Activated naive CD8-positive, alpha-beta T cell treated with anti-CD3 and anti-CD28 coated beads, Interleukin-2, amount 50 U/mL, for 16 hours (primary cell): ENCODE measurements around the gene CARD10.
"Not testable (repeated sequence)": the region's sequence is repeated elsewhere in the genome, so short reads cannot be mapped to it uniquely, and the experiment has no call there.

Experiments
- DNase-seq: peaks from one replicate; pipeline ENCODE4 v3.0.0-alpha.2; 2020; ENCODE audit warnings: low read depth, low spot score

CARD10 gene

GRCh38 chr22:37487129-37487528, 32.1 kb downstream of the CARD10 start:
- DNase-seq = no peak

DNA sequence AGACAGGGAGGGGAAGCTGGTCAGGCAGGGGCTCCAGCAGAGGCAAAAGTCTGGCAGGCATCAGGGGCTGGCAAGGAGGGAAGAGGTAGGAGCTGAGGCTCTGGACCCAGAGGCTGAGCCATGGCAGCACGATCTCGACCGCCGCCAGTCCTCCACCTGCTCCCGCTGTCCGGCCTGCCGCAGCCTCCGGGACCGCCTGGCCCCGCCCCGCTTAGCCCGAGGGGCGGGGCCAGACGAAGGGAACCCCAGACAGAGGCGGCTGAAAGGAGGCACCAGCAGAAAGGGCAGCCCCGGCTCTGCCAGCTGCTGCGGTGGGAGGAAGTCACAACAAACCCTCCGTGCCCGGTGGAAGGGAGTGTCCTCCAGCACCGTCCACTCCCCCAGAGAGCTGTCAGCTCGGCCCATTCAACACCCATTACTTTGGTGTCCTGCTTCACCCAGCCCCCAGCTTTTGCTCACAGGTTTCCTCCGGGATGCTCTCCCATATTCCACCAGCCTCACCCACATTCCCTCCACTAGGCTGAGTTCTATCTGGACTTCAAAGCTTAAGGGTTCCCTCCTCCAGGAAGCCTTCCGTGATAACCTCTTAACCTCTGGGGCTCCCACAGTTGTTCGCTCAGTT, 32.9 kb downstream of the CARD10 start, which contains the start of gene MFNG:
MFNG (minus strand) TSS at position 161 of the 622 bp plus-strand sequence. CDS start 207 bp downstream, outside the sequence.
- DNase-seq = peak; percentile 22

DNA sequence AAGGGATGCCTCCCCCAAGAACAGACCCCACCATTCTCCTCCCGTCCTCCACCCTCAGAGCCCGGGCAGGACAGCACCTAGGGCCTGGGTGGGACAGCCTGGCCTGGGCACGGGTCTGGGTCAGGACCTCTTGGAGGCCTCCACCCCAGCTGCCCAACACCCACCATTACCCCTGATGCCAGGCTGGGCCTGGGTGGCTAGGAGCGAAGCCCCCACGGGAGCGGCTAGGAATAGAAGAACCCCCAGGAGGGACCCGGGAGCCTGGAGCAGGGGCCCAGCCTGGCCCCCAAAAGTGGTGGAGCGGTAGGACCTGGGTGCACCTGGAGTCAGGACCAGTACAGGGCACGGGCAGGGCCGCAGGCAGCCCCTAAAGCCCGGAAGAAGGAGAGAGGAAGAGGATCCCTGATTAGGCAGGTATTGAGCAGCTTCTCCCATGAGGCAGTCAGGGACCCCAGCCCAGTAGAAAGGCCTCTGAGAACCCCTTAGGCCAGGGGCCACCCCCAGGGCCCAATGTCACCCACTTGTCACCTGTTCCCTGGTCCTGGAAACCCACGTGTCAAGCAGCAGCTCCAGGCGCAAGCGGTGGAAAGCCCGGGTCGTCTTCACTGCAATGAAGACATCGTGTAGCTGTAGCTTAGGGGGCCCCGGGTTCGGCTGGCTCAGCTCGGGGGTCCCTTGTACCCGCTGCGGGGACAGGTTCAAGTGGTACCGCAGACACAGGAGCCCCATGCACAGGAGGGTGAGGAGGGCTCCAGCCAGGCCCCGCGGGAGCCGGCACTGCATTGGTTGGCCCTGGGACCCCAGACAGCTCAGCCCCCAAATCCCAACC, 33.6 kb downstream of the CARD10 start:
- DNase-seq = no peak

DNA sequence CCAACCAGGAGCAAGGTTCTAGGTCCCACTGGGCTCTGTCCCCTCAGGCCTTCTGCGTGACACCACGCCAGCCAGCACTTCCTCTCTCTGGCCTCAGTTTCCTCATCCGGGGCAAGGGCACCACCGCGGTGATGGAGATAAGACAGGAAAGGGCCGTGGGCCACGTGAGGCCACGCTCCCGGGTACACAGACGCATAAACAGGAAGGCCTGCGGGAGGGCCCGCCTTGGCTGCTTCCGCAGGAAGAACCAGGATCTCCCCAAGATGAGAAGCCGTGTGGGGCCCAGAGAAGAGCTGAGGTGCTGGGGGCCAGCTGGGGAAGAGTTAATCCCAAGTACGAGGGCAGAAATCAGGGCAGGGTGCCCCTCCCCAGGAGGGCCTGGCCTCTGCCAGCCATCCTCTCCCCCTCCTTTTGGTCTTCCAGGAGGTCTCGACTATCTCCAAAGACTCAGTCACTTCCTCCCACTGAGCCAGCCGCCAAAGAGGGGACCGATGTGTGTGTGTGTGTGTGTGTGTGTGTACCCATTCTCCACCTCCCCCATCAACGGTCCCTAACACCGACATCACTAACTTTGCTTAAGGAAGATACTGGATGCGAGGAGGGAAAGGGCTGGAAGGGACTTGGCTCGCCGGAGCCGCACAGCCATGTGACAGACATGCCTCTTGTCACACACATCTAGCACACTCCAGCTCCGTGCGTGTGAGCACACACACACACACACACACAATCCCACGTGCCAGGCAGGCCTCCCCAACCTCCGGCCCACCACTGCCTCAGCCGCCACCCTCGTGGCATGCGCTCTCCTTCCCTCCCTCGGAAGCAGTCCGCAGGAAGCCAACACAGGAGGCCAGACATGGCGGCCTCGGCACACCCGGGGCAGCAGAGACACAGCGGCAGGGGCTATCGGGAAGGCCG, 34.5 kb downstream of the CARD10 start:
- peak; percentile 43 for DNase-seq

DNA sequence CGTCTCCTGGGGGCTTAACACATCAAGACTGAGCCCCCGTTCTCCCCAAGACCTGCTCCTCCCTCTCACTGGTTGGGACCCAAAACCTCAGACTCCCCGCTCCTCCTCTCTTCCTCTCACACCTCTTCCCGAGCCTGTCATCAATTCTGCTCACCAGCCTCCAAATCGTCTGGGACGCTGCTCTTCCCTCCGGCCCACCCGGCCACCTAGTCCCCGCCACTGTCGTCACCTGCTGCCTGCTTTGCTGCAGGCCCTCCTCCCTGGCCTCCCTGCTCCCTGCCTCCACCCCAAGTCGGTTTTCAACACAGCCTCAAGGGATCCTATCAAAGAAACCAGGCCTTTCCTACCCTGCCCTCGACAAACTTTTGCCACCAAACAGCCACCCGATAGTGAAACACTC, 36.2 kb downstream of the CARD10 start:
- no peak for DNase-seq

GRCh38 chr22:37482244-37482643, 37.0 kb downstream of the CARD10 start:
- no peak for DNase-seq

GRCh38 chr22:37481347-37481907, 37.8 kb downstream of the CARD10 start:
- no peak for DNase-seq

DNA sequence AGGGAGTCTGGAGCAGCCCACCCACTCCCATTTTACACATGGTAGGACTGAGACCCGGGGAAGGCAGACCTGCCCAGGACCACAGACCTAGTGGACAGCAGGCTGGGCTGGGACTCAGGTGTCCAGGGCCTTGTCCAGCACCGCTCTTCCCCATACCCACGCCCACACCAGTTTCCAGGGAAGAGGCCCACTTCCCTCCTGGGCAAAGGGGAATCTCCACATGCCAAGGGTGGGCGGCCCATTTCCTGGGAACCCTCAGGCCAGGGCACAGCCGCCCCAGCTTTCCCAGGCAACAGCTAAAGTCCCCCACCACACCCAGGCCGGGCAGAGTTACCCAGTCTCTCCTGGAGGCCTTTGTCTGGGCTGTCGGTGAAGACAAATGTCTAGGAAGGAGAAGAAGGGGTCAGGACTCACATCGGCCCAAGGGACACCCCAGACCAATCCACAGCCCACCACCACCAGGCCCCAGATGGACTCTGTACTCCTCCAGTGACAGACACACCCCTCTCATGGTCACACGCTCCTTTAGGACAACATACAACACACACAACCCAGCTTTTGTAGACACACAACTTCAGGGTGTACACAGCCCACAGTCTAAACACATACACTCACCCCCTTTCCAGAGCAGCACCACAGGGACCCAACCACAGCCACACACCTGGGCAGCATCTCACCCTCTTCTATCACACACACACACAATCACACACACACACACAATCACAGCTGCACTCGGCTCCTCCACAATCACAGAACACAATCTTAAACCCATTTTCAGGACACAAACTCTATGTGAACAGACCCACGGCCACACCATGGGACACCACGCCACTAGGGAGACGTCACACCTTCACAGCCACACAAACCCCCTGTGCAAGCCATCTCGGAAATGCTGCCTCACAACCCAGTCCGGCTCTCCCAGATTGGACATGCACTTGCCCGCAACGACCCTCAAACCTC, 38.5 kb downstream of the CARD10 start:
- DNase-seq = no peak

DNA sequence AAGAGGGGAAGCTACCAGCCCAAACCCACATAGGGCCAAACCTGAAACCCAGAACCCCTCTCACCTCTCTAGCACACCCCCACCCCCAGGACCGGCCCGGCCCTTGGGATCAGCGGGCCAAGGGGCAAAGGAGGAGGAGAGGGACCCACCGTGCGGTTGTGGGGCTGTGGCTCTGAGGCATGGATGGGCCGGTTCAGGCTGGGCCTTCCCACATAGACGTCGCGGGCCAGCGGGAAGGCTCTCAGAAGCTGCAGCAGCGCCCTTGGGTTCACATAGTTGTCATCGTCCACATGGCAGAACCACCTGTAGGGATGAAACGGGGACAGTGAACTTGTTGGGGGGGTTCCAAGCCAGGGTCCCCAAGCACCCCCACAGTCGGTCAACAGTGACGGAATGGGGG, 40.0 kb downstream of the CARD10 start:
- no peak for DNase-seq

DNA sequence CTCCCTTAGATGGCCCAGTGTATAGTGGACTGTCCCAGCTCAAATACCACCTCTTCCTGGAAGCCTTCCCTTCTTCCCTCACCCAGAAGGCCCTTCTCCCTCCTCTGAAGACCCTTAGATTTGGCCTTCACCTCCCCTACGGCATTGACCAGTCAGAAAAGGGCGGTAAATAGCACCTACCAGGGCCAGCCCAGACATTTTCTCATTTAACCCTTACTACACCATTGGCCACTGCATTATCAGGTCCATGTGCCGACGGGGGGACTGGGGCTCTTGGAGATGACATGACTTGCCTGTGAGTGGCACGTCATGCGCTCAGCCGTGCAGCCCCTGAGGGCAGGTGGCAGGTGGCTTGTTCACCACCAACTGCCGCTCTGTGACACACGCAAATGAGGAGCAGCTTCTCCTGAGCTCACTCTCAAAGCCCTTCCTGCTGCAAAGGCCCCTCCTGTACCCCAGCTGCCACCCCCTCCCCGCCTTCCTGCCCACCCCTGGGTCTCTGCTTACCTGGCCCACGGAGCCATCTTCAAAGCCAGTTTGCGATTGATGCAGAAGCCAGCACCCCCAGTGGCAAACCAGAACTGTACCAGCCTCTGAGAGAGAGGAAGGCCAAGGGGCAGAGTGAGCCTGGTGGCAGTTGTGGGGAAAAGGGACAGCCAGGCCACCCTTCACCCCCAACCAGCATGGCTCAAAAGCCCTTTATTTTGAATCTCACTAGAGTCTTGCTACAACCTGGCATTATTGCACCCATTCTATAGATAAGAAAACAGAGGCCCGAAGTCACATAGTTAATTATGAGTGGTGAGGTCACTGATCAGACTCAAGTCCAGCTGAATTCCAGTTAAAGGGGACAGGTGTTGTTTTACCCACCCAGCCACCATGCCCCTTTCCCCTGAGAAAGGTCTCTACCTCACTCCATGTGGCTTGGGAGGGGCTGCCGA, 42.6 kb downstream of the CARD10 start:
- DNase-seq = no peak

DNA sequence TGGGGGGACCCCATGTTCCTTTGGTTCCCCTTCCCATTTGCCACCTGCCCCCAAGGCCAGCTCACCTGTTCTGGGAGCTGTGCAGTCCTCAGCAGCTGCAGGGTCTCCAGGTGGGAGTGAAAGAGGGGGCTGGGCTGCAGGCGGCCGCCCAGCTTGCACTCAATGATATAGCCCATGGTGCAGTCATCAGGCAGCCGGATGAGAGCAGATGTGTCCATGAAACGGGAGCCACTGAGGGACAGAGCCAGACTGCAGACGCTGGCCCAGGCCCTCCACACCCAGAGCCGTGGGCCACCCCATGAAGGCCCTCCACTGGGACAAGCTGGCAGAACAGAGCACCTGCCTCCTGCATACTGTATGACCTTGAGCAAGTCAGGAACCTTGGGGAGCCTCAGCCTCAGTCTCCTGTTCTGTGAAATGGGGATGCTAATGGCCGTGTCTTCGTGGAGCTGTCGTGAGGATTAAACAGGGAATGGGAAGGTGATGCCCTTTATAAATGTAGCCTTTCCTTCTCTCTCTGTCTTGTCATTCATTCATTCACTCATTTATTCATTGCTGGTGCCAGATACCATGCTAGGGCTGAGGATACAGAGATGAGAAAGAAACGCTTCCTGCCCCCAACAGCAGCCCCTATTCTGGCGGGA, 44.6 kb downstream of the CARD10 start:
- no peak for DNase-seq

GRCh38 chr22:37473437-37473946, 45.7 kb downstream of the CARD10 start:
- no peak for DNase-seq

- DNase-seq = no peak
Observed at GRCh38 chr22:37472418-37473006, 46.7 kb downstream of the CARD10 start.

DNA sequence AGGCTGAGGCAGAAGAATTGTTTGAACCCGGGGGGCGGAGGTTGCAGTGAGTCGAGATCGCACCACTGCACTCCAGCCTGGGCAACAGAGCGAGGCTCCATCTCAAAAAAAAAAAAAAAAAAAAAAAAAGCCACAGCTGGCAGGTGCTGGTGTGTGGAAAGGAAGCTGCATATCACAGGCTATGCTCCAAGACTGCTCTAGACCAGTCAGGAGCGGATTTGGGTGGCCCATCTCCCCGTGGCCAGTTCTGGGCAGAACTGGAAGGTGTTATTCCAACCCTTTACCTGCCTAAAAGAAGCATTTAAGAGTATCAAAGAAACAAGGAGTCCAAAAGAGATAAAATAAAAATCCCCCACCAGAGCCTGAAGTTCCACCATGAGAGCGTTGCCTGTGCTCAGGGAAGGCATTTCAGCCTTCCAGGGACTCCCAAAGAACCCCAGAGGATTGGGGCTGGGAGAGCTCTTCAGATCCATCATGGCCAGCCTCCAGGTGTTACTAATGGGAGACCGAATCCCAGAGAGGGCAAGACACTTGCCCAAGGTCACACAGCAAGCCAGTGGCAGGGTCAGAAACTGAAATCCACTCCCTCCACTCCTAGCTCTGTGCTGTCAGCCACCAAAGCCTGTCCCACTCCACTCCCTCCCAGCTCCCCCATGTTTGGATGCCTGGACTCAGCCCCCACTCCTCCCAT, 47.3 kb downstream of the CARD10 start:
- no peak for DNase-seq

DNA sequence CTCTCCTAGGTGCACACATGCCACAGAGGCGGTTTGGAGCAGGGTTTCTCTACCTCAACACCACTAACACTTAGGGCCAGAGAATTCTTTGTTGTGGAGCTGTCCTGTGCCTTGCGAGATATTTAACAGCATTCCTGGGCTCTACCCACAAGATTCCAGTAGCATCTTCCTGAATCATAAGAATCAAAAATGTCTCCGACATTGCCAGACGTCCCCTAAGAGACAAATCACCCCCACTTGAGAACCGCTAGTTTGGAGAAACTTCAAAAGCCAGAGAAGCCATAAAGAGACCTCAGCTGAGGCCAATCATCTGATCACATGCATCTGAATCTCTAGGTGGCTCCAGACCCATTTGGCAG, 49.1 kb downstream of the CARD10 start:
- no peak for DNase-seq

DNA sequence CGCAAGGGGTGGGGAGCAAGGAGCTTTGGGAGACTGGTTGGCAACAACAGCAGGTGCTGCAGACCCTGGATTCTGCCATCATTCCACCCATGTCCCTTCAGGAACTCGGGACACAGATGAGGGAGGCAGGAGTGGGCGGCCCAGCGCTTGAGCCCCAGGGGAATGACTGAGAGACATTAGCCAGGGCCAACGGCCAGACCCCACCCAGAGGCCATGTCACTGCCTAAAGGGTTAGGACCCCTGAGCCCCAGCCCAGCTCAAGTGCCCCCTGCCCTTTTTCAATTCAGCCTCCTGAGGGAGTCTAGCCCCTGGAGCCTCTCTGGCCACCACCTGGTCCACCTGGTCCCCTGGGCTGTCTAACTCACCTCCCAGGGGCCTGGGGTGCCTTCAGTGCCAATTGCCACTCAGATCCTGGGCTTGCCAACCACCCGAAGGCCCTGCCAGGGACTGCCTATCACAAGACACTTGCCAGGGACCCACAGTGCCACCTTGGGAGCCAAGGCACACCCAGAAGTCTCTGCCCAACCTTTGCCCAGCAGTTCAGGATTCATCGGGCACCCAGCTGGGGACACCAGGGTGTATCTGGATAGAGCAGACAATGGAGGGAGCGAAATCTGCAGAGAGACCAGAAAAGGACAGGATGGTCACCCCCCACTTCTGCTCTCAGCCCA, 49.7 kb downstream of the CARD10 start:
- DNase-seq = no peak

DNA sequence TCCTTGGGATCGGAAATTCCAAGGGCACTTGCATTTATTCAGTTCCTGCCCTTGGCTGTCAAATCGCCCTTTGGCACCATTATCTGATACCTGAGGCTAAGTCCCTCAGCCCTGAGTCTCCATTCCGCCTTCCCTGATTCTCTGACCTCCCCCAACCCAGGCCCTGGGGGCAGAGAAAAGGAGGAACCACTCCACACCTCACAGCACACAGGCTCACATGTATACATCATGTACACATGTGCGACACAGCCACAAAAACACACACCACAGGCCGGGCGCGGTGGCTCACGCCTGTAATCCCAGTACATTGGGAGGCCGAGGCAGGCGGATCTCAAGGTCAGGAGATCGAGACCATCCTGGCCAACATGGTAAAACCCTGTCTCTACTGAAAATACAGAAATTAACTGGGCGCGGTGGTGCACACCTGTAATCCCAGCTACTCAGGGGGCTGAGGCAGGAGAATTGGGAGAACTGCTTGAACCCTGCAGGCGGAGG, 51.0 kb downstream of the CARD10 start:
- not testable (repeated sequence) for DNase-seq
